Activated gamma-delta T cell (primary cell): ENCODE data around the gene NECTIN3.

Experiments used
- DNase-seq: peaks from one replicate; lab custom pipeline; 2025; lab: John Stamatoyannopoulos, UW

NECTIN3 gene

DNA sequence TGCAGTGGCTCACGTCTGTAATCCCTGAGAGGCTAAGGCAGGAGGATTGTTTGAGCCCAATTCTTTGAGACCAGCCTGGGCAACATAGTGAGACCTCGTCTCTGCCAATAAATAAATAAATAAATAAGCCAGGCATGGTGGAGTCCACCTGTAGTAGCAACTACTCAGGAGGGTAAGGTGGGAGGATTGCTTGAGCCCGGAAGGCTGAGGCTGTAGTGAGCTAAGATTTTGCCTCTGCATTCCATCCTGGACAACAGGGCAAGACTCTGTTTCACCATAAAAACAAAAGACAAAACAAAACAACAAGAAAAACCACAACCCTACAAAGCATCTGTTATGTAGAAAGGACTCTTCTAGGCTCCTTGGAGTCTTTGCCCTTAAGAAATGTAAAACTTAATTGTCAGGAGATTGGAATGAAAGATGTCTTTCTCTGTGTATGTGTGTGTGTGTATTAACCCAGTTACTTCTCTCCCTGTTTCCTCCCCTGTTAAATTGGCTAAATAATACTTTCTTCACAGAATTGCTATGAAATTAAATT, 9.5 kb downstream of the NECTIN3 start:
- DNase-seq: no peak

DNA sequence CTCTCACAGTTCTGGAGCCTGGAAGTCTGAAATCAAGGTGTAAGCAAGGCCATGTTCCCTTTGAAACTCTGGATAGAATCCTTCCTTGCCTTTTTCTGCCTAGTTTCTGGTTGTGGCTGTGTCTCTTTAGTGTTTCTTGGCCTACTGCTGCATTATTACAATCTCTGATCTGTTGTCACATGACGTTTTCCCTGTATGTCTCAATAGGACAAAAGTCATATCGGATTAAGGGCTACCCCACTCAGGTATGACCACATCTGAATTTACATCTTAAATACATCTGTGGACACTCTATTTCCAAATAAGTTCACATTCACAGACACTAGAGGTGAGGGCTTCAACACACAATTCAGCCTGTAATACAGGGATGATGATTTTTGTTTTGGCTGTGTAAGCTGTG, 13.3 kb downstream of the NECTIN3 start:
- DNase-seq: no peak

DNA sequence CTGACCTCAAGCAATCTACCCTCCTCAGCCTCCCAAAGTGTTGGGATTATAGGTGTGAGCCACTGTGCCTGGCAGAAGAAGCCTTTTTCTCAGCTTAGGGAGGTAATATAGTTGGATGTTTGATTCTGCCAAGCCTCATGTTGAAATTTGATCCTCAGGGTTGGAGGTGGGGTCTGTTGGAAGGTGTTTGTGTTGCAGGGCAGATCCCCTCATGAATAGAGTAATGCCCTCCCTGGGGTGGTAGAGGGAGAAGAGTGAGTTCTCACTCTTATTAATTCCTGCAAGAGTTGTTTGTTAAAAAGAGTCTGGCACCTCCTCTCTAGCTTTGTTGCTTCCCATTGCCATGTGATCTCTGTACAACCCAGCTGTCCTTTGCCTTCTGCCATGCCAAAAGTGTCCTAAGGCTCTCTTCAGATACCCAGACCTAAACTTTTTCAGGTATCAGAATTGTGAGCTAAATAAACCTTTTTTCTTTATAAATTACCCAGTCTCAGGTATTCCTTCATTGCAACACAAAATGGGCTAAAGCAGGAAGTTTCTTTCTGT, 16.4 kb downstream of the NECTIN3 start:
- DNase-seq: no peak

DNA sequence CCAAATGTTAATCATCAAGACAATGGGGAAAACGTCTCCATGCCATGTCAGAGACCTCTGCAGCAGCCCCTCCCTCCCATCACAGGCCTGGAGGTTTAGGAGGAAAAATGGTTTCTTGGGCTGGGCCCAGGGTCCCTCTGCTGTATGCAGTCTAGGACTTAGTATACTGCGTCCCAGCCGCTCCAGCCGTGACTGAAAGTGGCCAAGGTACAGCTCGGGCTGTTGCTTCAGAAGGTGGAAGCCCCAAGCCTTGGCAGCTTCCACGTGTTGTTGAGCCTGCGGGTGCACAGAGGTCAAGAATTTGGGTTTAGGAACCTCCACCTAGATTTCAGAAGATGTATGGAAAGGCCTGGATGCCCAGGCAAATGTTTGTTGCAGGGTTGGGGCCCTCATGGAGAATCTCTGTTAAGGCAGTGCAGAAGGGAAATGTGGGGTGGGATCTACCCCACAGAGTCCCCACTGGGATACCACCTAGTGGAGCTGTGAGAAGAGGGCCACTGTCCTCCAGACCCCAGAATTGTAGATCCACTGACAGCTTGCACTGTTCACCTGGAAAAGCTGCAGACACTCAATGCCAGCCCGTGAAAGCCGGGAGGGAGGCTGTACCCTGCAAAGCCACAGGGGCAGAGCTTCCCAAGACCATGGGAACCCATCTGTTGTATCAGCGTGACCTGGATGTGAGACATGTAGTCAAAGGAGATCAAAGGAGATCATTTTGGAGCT, 25.0 kb downstream of the NECTIN3 start:
- no peak for DNase-seq

DNA sequence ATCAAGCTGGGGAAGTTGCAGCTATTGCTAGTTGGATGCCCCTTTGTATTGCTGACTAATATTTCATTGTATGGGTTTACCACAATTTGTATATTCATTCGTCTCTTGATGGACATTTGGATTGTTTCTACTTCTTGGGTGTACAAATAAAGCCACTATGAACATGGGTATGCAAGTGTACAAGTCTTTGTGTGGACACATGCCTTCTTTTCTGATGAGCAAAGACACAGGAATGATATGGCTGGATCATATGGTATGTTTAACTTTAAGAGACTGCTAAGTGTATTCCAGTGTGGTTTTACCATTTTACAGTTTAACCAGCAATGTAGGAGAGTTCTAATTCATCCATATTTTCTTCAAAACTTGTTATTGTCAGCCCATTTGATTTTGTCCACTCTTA, 32.2 kb downstream of the NECTIN3 start:
- DNase-seq: no peak

DNA sequence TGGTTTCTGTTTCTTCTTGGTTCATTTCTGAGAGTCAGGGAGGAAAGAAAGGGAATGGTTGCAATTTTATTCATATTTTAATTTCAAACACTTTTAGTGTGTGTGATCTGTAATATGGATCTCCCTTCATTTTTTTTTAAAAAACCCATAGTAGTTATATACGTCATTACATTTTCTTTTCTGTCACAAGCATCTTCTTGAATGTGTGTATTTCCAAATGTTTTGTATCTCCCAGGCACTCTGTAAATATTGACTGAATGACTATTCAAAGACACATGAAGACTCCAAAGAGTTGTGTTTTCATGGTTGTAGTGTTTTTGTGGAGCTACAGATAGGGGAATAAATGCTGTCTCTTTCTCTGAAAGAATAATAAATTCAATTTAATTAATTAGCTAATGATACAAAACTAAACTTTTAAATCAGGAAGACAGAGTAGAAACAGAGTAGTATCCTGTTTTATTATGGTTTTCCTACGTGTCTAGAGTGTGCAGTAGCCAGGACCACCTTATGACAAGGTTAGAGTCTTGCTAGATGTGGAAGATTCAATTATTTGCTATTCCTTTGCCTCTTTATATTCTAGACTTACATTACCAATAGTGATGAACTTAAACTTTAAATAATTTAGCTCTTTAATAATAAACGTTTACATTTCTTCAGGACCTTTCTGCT, 35.5 kb downstream of the NECTIN3 start:
- DNase-seq: no peak

DNA sequence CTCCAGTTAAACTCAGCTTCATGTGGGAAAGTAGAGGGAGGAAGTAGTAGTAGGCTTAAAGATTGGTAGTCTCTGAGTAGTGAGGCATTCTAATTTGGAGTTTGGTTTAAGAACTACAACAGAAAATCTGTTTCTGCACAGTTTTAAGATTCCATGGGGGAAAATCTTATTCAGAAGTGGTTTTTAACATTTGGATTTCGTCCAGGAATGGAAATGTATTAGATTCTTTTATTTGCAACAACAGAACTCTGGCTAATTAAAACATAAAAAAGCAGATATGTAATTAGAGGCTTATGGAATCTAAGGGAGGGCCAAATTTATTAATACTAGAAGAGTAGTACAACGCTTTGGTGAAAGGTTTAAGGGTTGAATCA, 36.0 kb downstream of the NECTIN3 start:
- DNase-seq: no peak

DNA sequence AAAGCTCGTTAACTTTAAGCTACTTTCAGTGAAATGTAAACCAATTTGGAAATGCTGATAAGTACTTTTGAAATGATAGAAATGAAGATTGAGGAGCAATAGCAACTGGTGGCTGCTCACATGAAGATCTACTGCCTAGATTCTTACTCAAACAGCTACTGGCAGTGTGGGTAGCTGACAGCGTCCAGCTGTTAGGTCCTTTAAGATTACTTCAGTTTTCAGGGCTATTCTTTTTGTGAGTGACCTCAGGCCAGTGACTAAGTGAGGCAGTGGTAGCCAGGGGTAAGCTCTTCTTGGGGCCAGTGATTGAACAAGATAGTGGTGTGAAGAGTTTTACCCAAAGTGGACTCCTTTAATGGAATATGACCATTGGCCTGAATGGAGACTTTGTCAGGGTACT, 41.3 kb downstream of the NECTIN3 start:
- no peak for DNase-seq

DNA sequence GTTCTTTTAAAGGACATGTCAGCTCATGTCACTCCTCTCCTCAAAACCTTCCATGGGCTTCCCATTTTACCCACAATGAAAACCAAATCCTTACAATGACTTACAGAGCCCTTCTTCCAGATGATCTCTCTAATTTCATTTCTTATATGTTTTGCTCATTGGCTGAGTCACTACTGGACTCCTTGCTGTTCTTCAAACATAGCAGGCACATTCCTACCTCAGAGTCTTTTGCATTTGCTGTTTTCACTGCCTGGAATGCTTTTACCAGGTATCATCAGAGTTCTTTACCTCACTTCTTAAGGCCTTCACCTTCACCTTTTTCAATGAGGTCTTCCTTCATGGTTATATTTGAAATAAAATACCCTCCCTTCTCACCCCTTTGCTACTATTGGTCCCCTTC, 57.3 kb downstream of the NECTIN3 start:
- DNase-seq: no peak

DNA sequence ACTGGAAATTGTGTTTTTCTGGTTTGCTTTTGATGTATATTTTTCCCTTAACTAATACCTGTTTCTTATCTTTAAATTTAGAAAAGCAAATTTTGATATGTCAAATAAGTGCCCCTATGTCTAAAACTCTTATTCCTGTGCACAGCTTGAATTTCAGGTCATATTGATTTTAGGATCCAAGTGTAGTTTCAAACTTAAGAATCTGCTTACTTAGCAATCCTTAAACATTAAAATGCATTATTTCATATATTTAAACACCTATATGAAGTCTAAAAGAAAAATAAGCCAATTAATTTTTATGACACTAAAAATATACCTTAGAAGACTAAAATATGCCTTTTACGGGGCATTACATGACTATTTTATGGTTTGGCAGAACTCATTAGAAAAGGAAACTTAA, 59.2 kb downstream of the NECTIN3 start:
- DNase-seq: no peak

DNA sequence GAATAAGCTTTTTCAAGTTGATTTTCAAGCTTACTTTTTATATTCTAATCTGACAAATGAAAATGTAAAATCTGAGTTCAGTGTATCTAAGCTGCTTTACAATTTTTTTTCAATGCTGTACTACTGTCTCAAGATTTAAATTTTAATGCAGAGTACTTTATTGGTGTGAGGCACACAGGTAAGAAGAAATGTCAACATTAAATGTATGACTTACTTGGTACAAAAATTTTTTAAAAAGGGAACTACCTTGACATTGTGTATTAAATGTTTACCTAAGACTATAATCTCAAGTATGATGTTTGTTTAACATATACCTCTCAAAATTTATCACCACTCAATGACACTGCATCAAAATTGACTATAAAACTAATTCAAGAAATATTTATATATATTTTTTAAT, 62.7 kb downstream of the NECTIN3 start:
- DNase-seq: no peak

DNA sequence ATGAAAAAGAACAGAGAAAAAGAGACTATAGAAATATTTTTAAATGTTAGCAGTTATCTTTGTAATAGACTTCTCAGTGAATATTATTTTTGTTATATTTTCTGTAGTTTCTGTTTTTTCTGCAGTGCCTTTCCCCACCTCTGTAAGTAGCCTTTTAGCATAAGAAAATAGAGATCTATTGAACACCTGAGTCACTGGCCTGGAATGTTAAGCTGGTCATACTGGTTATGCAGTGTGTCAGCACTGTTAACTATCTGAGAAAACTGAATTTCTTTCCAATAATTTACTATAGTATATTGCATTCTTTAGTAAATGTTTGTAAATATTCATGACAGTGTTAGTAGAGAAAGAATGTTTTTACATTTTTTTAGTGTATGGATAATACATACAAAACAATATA, 79.8 kb downstream of the NECTIN3 start:
- no peak for DNase-seq

DNA sequence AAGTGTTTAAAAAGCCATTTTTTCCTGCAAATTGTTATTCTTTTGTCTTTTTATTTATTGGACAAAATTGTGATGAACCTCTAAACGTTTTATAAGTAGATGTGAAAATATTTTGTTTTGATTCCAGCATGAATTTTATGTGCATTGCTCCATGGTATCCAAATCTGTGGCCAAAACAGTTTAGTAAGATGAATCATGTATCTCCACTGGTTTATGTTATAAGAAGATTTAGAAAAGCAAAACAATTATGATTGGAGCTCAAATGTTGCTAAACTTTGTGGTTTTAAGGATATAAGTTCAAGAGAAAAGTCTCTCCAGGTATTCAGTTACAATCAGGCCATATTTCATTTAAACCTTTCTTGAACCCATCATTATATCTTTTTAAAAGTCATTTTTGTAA, 80.9 kb downstream of the NECTIN3 start:
- DNase-seq: no peak

DNA sequence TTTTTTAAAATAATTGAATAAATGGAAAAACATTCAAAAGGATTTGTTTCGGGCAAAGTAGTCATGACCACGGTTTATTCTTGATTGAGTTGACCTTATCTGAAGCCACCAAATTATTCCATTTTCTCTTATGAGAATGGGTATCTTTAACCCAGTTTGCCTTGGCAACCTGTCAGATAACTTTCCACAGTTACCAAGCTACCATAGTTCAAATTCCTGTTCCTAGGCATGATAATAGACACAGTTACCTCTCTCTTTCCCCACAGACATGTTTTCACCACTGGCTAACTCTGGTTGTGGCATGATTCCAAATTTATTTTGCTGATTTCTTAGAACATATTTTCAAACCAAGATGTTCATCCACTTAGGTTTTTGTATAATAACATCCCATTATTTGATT, 84.9 kb downstream of the NECTIN3 start:
- no peak for DNase-seq

DNA sequence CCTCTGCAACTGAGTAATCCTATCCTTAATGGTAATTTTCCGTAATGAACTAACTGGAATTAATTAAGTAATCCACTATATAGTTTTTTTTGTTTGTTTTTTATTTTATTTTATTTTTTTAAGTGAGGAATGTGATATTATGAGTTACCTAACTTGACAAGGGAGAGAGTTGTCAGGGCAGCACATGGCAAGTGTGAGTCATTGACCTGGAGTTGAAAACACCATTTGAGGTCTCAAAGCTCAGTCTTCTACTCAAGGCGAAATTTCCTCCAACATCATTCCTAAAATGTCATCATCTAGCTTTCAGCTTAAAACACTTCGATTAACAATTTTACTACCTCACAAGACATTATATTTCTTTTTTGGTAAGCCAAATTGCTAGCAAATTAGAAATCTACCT, 87.8 kb downstream of the NECTIN3 start:
- no peak for DNase-seq

DNA sequence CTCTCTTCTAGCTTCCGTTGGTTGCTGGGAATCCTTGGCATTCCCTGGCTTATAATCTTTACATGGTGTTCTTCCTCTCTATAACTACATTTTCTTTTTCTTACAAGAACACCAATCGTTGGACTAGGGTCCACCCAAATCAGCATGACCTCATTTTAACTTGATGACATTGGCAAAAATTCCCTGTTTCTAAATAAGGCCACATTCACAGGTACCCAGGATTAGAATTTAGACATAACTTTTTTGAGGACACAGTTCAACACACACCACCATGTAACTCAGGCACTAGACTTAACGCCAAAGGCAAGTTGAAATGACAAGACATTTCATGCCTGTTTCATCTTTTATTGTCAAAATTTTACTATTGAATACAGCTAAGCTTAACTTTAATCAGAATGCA, 93.0 kb downstream of the NECTIN3 start:
- no peak for DNase-seq

DNA sequence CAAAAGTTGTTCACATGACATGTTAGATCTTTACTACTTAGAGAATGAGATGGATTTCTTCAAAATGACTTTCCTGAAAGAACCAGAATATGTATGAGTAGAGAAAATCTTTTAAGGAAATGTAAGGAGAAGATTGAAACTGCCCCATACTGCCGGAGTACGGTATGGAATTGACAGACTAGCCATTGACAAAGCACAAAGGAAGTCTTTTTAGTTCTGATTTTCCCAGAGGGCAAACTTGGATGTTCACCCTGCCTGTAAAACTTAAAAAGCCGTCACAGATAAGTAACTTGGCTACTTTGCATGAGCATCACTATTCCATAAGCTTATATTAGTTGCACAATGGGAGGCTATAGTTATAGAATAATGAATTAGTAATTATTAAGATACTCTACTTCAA, 93.8 kb downstream of the NECTIN3 start:
- DNase-seq: no peak

DNA sequence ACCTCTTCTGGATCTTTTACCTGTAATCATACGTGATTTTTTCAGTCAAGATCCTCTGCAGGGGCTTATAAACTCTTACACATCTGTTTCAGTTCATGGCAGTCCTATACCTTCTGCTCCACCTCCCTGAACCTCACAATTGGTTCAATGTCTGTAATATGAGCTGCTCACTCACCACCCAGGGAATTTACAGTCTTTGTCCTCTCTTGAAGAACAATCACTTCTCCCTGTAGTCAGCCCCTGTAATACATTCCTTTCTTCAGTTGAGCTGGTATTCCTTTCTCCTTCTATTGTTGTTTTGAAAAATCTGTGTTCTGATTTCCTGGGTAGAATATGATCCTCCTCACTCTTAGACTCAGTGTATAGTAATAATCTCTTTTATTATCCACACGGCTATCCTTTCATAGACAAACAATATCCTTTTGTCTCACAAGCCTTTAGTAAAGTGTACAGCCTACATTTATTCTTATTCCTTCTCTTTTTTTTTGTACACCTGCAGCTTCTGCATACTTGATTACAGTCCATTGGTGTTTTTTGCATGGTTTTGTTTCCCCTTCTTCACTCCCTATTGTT, 101.8 kb downstream of the NECTIN3 start:
- no peak for DNase-seq

DNA sequence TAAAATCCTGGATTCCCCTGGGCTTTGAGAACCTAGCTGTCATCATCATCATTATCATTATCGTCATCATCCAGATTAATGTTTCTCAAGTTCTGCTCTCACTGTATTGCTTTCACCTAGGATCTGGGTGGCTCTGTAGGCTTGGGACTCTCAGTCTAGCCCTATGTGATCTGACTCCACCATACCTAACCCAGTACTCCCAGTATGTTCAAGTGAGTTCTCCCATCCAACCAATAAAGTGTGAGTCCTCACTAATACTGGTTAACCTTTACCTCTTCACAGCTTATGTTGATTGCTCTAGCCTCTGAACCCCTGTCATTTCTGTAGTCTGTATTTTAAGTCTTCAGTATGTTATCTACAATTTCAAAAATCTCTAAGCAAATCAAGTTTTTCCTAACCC, 102.3 kb downstream of the NECTIN3 start:
- no peak for DNase-seq

DNA sequence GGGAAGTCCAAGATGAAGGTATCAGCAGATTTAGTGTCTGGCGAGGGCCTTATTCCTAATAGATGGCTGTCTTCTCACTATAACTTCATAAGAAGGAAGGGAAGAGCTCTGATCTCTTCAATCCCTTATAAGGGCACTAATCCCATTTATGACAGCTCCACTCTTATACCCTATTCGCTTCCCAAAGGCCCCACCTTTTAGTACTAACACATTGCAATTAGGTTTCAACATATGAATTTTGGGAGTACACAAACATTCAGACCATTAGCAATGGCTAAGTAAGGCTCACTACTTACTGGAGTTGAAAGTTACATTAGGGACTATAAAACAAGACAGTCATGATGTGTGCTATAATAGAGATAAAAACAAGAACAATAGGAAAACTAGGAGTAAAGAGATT, 118.9 kb downstream of the NECTIN3 start:
- no peak for DNase-seq

DNA sequence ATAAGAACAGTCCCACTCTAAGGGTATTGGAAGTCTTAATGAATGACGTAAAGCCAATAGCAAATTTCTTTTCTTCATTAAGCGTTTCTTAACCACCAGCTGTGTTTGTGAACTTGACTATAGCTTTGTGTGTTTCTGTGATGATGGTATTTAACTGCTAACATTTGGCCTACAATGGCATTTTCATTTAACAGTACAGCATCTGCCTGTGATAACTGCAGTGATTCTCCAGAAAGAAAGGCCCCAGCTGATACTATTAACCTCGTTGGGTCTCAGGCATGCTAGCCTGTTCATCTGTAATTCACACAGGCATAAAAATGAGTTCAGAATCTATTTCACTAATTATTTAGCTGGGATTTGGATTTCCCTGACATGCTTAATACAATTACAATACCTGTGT, 121.9 kb downstream of the NECTIN3 start:
- DNase-seq: no peak

DNA sequence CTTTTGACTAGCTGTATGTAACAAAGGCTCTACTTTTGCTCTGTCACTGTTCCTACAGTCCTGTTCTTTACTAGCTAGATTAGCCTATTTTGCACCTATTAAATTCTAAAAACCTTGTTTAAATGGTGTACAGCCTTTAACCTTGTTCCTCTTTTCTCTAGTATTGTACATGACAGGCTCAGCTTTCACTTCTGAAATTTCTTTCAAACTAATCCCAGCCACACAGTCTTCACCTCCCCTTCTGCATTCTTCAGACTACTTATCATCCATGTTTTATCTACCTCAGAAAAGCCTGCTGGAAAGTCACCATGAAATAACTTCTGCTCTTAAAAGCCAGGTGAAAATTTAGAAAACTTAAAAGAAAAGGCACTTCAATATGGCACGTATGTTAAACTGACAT, 122.4 kb downstream of the NECTIN3 start:
- DNase-seq: no peak

DNA sequence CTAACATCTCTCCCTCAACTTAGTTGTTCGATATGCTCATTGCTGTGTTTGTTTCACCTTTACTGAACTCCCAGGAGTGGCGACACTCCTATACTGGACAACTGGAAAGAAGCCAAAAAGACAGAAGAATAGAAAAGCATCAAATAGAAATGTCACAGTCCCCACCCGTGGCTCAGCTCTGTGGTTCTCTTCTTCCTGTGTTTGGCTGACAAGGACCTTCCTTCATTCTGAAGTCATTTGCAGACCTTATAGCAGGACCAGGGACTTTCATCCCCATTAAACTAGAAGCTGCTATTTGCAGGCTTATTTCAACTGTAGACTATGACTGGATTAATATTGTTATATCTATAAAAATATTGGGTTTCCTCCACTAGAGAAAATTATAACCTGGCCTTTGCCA, 125.9 kb downstream of the NECTIN3 start:
- no peak for DNase-seq
